ENCODE results near the gene FRYL. TPM values are rescaled to one million over a fixed set of nuclear protein-coding genes. Genes with fewer than 3 reads are reported as not detected.

Gene FRYL
- total RNA-seq, 1 donor from 2014 or later, result 93.3 TPM

DNA sequence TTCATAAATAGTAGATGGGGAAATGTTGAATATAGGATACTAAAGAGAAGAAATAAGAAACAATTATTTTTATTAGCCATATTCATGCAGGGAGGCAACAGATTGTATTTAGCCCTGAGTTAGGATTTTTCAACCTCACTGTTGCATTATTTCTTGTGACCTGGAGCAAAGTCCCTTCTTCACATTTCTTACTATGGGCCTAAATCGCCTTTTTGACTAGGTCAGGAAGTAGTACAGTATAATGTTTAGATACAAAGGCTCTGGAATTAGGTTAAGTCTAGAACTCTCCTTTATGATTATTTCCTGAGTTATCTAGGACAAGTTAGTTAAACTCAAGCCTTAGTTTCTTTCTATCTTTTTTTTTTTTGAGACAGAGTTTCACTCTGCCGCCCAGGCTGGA, 88.0 kb downstream of the FRYL start:
- H3K4me3 Mint-ChIP-seq (ENCODE audit: unreplicated experiment), result no peak overlapping the region
- peaks cover 2% of the 10 kb centered on the region for H3K27me3 Mint-ChIP-seq (ENCODE audit: unreplicated experiment)
- no peaks in the 10 kb centered on the region for H3K36me3 Mint-ChIP-seq (ENCODE audit: low read depth, unreplicated experiment)
- H3K4me1 Mint-ChIP-seq (ENCODE audit: unreplicated experiment), result peaks cover 9% of the 10 kb centered on the region
- no peak for DNase-seq (ENCODE audit: low spot score)
- TF ChIP-seq, protein P1, sequence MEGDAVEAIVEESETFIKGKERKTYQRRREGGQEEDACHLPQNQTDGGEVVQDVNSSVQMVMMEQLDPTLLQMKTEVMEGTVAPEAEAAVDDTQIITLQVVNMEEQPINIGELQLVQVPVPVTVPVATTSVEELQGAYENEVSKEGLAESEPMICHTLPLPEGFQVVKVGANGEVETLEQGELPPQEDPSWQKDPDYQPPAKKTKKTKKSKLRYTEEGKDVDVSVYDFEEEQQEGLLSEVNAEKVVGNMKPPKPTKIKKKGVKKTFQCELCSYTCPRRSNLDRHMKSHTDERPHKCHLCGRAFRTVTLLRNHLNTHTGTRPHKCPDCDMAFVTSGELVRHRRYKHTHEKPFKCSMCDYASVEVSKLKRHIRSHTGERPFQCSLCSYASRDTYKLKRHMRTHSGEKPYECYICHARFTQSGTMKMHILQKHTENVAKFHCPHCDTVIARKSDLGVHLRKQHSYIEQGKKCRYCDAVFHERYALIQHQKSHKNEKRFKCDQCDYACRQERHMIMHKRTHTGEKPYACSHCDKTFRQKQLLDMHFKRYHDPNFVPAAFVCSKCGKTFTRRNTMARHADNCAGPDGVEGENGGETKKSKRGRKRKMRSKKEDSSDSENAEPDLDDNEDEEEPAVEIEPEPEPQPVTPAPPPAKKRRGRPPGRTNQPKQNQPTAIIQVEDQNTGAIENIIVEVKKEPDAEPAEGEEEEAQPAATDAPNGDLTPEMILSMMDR (IDR thresholded peaks at IDR 0.05; ENCODE audit: unreplicated experiment), result no peak
- no peak overlapping the region for H3K27ac Mint-ChIP-seq (ENCODE audit: unreplicated experiment)
- no peaks in the 10 kb centered on the region for H3K9me3 Mint-ChIP-seq (ENCODE audit: unreplicated experiment)

DNA sequence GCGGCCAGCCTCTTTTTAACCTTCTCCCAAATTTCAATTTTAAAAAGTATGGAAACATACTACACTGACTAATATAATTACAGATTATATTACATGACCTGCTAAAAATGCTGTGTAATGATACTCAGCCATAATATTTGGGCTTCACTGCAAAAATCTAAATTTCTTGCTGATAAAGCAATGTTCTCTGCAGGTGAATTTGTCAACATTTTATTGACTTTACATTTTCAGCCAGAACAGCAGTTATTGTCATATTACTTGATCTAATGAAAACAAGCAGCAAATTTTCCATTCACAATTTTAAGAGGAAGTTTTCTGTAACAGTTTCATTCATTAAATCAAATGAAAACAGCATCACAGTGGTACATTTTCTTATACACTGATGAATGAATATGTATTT, 91.1 kb downstream of the FRYL start:
- Mint-ChIP-seq H3K4me3 (ENCODE audit: unreplicated experiment) (no peak overlapping the region), H3K27me3 (ENCODE audit: unreplicated experiment) (no peaks in the 10 kb centered on the region)
- TF ChIP-seq, protein P1 (IDR thresholded peaks at IDR 0.05; ENCODE audit: unreplicated experiment), result no peak

DNA sequence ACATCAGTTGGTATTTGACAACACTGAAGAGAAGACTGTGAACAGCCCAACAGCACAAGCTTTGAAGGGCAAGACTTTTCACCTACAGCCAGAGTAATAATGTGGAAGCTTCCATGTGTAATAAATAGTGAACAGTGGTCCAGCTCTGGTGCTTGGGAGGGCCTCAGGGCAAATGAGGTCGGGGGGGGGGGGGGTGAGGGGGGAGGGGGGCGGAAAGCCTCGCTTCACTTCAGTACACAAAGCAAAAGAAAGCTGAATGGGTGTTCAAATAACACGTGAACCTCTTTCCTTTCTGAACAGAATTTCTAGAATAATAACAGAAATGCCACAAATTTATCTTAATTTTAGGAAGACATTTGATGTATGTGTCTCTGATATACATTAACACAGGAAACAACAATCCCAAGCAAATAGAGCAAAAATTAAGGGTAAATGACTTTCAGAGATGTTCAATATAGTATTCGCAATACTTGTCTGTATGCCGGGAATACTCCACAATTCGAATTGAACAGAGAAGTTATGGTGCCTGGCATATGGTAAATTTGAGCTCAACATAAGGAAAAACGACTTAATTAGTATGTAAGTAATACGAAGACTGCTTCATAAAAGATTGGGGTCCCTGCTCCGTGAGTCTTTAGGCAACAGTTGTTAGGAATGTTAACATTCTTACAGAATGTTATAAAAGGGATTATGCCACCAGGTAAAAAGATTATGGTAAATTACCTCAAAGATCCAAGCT, 92.6 kb downstream of the FRYL start:
- DNase-seq (ENCODE audit: low spot score), result no peak
- Mint-ChIP-seq H3K27ac (ENCODE audit: unreplicated experiment) (no peak overlapping the region), H3K27me3 (ENCODE audit: unreplicated experiment) (peaks cover 5% of the 10 kb centered on the region), H3K4me1 (ENCODE audit: unreplicated experiment) (peaks cover 17% of the 10 kb centered on the region), H3K4me3 (ENCODE audit: unreplicated experiment) (no peak overlapping the region), H3K9me3 (ENCODE audit: unreplicated experiment) (no peaks in the 10 kb centered on the region), H3K36me3 (ENCODE audit: low read depth, unreplicated experiment) (peaks cover 4% of the 10 kb centered on the region)
- TF ChIP-seq, protein P1 (IDR thresholded peaks at IDR 0.05; ENCODE audit: unreplicated experiment), result no peak

More for the DNA sequence above, 91.1 kb downstream of the FRYL start:
- no peak overlapping the region for H3K27ac Mint-ChIP-seq (ENCODE audit: unreplicated experiment)
- DNase-seq (ENCODE audit: low spot score), result no peak
- no peaks in the 10 kb centered on the region for H3K36me3 Mint-ChIP-seq (ENCODE audit: low read depth, unreplicated experiment)
- H3K4me1 Mint-ChIP-seq (ENCODE audit: unreplicated experiment), result peaks cover 17% of the 10 kb centered on the region
- H3K9me3 Mint-ChIP-seq (ENCODE audit: unreplicated experiment), result no peaks in the 10 kb centered on the region

DNA sequence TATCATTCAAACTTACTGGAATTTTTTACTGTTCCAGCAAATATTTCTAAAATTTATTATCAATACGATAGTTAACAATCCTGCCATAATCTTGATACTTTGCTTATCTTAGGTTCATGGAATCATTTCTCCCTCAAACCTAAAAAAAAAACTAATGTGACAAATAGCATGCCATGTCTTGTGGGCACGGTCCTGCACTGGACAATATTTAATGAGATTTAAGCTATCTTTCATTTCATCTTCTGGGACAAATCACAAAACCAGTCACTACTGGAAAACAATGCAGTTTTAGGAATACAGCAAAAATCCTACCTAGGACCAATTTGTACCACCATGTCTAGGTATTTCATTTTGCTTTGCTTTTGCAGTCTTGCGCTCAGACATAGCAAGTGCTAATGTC, 93.7 kb downstream of the FRYL start:
- H3K4me3 Mint-ChIP-seq (ENCODE audit: unreplicated experiment), result no peak overlapping the region
- no peak for DNase-seq (ENCODE audit: low spot score)
- H3K27ac Mint-ChIP-seq (ENCODE audit: unreplicated experiment), result no peak overlapping the region
- TF ChIP-seq, protein P1 (IDR thresholded peaks at IDR 0.05; ENCODE audit: unreplicated experiment), result no peak
- peaks cover 4% of the 10 kb centered on the region for H3K36me3 Mint-ChIP-seq (ENCODE audit: low read depth, unreplicated experiment)
- H3K9me3 Mint-ChIP-seq (ENCODE audit: unreplicated experiment), result no peaks in the 10 kb centered on the region
- H3K27me3 Mint-ChIP-seq (ENCODE audit: unreplicated experiment), result peaks cover 6% of the 10 kb centered on the region
- H3K4me1 Mint-ChIP-seq (ENCODE audit: unreplicated experiment), result peaks cover 21% of the 10 kb centered on the region

Data from endothelial cell (in vitro differentiated cells).